CD4-positive, alpha-beta T cell treated with Interleukin-17A for 1 hour (primary cell): ENCODE measurements around the gene NME2.
"Not testable (repeated sequence)": the region's sequence is repeated elsewhere in the genome, so short reads cannot be mapped to it uniquely, and the experiment has no call there.

Experiments
- DNase-seq: peaks from one replicate; pipeline ENCODE4 v3.0.0-alpha.2; 2020

Gene NME2

DNA sequence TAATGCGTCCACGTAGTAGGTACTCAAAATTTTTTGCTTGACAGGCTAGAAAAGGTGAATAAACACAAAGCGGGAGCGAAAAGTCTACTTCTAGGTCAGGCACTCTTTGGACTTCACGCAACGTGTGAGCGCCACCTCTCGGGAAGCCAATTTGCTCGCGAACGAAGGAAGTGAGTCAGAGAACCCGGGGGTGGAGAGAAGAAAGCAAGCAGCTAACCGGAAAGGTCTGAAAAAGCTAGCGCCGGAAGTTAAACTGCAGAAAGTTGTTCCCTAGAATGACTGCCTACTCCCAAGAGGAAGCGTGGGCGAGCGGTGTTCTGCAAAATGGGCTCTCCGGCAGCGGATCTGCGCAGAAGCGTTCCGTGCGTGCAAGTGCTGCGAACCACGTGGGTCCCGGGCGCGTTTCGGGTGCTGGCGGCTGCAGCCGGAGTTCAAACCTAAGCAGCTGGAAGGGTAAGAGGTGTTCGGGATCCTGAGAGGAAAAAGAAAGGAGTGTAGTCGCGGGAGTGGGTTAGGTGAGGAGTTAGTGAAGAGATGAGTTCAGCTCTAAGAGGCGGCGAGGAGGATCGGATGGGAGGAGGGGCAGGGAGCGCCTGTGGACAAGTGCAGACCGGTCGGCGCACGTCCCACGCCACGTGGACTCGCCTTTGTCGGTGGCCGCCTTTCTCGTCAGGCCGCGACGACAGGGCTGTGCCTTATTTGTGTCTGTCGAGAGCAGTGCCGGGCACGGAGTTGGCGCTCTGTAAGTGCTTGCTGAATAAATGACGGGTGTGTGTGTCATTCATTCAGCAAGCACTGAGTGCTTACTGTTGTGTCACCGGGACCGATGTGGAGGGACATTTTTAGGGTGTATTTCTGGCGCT is 12.8 kb upstream of the NME2 start, which contains the start of gene NME1:
Gene NME1 (plus strand): TSS at position 350 of the 863 bp plus-strand sequence. CDS start 2,096 bp downstream, outside the sequence.
- peak; percentile 99 for DNase-seq

- DNase-seq: peak; percentile 8
Measured at GRCh38 chr17:51154176-51154575, 12.0 kb upstream of the NME2 start.

- no peak for DNase-seq
Measured at GRCh38 chr17:51155416-51155815, 10.8 kb upstream of the NME2 start.

DNA sequence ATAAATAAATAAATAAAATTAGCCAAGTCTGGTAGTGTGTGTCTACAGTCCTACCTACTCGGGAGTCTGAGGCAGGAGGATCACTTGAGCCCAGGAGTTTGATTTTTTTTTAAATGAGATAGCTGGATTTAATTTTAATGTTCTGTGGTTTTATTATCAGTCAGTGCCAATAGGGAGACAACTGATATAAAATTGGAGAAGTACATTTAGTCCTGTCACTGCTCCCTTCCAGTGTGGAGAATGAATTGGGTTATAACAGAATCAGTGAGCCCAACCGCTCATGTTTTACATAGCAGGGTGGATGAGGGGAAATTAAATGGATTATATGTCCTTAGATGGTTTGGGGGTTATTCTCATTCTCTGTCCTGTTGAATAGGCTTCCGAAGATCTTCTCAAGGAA is 6.6 kb upstream of the NME2 start:
- DNase-seq: no peak

GRCh38 chr17:51161541-51161940 is 4.7 kb upstream of the NME2 start:
- DNase-seq: no peak

GRCh38 chr17:51164911-51165679 is 1.1 kb upstream of the NME2 start:
- DNase-seq: no peak

GRCh38 chr17:51165680-51166197 is 472 bp upstream of the NME2 start:
- DNase-seq: no peak

GRCh38 chr17:51166987-51167931 is 1.0 kb downstream of the NME2 start:
- peak; percentile 61 for DNase-seq

- no peak for DNase-seq
Measured at GRCh38 chr17:51169340-51169739, 3.1 kb downstream of the NME2 start.

GRCh38 chr17:51170736-51171135 is 4.5 kb downstream of the NME2 start:
- DNase-seq: no peak

DNA sequence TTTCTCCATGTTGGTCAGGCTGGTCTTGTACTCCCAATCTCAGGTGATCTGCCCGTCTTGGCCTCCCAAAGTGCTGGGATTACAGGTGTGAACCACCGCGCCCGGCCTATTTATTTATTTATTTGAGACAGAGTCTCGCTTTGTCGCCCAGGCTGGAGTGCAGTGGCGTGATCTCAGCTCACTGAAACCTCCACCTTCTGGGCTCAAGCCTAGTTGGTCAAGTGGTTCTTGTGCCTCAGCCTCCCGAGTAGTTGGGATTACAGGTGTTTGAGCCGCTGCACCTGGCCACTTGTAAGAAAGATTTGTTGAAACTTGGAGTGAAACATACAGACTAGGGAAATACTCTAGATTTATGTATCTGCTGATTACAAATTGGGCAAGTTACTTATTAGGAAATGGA is 5.8 kb downstream of the NME2 start:
- not testable (repeated sequence) for DNase-seq

DNA sequence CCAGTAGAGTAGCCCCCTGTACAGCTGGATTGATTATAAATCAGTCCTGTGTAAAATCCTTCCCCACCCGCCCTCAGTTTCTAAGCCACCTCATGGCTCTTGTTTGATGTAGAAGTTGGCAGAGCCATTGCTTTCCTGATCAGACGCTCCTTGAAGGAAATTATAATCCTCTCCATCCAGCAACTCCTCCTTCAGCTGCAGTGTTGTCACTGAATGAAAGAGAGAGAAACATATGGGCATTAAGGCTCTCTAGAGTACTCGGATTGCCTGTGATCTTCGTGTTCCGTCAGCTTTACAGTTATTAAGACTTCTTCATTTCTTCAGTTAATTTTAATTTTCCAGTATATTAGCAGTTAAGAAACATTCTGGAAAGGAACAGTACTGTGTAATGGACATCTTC is 14.3 kb downstream of the NME2 start:
- DNase-seq: no peak

GRCh38 chr17:51184124-51184523 is 17.9 kb downstream of the NME2 start:
- DNase-seq: no peak

DNA sequence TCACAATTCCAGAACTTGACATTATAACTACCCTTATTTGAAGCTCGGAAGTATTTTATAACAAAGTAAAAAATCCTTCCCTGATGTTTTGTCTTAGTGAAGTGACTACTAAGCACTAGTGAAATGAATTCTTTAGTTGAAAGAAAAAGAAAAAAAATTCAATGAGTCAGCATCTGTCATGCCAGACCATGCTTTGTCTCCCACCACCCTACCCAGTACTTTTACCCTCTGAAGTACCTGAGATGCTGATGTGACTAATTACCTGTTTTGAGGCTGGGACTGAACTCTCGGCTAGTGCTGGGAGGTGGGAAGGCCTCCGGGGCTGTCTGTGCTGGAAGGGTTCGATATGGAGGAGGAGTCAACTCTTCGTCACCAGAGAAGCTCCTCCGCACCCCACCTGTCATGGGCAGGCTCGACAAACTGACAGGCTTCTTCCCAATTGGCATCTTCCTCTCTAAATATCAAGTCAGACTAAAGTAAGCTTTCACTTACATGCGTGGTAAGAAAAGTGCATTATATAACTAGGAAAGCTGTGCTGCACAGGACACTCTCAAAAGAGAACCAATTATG is 19.6 kb downstream of the NME2 start:
- DNase-seq: no peak

- no peak for DNase-seq
Measured at GRCh38 chr17:51188271-51188833, 22.1 kb downstream of the NME2 start.

- no peak for DNase-seq
Measured at GRCh38 chr17:51189162-51189561, 23.0 kb downstream of the NME2 start.

DNA sequence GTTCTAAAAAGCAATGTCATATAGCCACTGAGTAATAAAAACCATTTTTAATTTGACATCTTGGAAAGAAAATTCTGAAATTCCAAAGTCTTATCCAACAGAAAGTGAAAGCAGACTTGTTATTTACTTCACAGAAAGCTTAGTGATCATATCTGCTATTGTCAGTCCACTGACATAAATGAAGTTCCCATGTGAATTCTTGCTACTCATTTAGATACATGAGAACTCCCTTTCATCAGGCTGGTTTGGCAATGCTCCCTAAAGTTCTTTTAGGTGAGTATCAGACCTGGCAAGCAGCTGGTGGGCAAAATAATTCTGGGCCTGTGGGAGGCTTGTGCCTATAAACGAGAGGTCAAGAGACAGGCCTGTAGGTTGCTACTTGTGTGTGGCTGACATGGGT is 23.4 kb downstream of the NME2 start:
- DNase-seq: no peak

GRCh38 chr17:51191895-51192294 is 25.7 kb downstream of the NME2 start:
- no peak for DNase-seq

DNA sequence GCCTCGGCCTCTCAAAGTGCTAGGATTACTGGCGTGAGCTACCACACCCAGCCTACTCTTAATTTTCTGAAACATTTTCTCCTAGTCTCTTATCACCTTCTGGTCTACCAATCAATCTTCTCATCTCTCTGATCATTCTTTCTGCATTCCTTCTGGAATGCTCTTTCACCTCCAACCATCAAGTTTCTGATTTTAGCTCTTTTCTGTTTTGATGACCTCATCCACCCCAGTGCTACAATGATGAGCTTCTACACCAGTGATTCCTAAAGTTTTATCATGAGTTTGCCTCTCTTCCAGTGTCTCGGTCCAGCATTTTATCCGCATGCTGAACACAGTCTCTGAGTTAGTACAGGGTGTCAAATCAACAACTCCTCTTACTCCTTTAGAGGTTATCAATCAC is 31.5 kb downstream of the NME2 start:
- no peak for DNase-seq

DNA sequence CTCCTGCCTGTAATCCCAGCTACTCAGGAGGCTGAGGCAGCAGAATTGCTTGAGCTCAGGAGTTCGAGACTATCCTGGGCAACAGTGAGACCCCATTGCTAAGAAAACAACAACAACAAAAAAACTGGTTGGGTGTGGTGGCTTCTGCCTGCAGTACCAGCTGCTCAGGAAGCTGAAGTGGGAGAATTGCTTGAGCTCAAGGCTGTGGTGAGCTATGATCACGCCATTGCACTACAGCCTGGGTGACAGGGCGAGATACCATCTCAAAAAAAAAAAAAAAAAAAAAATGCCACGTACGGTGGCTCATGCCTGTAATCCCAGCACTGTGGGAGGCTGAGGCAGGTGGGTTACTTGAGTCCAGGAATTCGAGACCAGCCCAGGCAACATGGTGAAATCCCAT is 34.1 kb downstream of the NME2 start:
- DNase-seq: peak; percentile 39

- no peak for DNase-seq
Measured at GRCh38 chr17:51200846-51201245, 34.6 kb downstream of the NME2 start.

- DNase-seq: no peak
Measured at GRCh38 chr17:51203838-51204237, 37.6 kb downstream of the NME2 start.
